Nephron (organoid): ENCODE results near the gene SLIT1.
A peak's percentile ranks its signal among the peaks of the same experiment; 100 is the strongest.

Experiments used
- H3K27ac Mint-ChIP-seq, 3 experiments: 2 replicates each; pipeline ENCODE4 v1.8.0; 2020; ENCODE audit warnings: mixed read lengths in 3 of 3, mild to moderate bottlenecking in 2 of 3, moderate library complexity in 1 of 3
- H3K27me3 Mint-ChIP-seq: 2 replicates; pipeline ENCODE4 v1.8.0; 2021; ENCODE audit warnings: low read depth, mild to moderate bottlenecking, moderate library complexity, mixed read lengths
- H3K36me3 Mint-ChIP-seq: 2 replicates; pipeline ENCODE4 v1.8.0; 2020; ENCODE audit warnings: low read depth, mixed read lengths
- H3K4me1 Mint-ChIP-seq: 2 replicates; pipeline ENCODE4 v1.8.0; 2020; ENCODE audit warnings: mixed read lengths
- H3K4me3 Mint-ChIP-seq, 3 experiments: 2 replicates each; pipeline ENCODE4 v1.8.0; 2020; ENCODE audit warnings: mild to moderate bottlenecking in 3 of 3, mixed read lengths in 3 of 3, moderate library complexity in 2 of 3
- H3K9me3 Mint-ChIP-seq: 2 replicates; pipeline ENCODE4 v1.8.0; 2020; ENCODE audit warnings: mixed read lengths
- CTCF ChIP-seq, 3 experiments: fragments of 200-600 bp; sonication (generic); IDR thresholded peaks; one replicate each; pipeline ENCODE4 v1.5.0; 2021; ENCODE audit warnings: antibody characterized with exemption in 3 of 3; ENCODE audit not compliant: unreplicated experiment in 3 of 3

SLIT1 gene

DNA sequence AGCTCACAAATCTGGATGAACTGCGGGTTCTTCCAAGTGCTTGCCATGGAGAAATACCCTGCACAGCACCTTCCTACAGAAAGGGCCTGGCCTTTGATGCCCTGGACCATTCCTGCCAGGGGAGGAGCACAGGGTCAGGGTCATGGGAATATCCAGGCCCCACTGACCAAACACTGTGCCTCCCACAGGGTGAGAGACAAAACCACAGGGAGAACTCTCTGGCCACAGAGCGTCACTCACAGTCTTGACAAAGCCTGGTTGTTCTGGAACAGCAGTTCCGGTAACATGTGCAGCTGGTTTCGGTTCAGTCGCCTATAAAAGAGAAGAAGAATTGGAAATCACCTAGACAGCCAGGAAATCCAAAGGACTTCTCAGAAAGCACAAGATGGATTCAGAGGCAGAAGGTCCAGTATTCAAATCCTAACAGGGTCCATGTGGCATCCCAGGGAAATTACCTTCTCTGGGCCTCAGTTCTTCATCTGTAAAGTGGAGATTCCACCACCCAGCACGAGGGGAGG lies 28.1 kb downstream of the SLIT1 start:
- H3K4me3 Mint-ChIP-seq: no peak overlapping the region
- peaks cover 15% of the 10 kb centered on the region for H3K4me1 Mint-ChIP-seq
- peaks cover 9% of the 10 kb centered on the region for H3K27me3 Mint-ChIP-seq
- H3K36me3 Mint-ChIP-seq: no peaks in the 10 kb centered on the region
- TF ChIP-seq CTCF (IDR thresholded peaks at IDR 0.05; ENCODE audit: unreplicated experiment in 3 of 3): no peak
- H3K9me3 Mint-ChIP-seq: no peaks in the 10 kb centered on the region
- no peak overlapping the region for H3K27ac Mint-ChIP-seq

DNA sequence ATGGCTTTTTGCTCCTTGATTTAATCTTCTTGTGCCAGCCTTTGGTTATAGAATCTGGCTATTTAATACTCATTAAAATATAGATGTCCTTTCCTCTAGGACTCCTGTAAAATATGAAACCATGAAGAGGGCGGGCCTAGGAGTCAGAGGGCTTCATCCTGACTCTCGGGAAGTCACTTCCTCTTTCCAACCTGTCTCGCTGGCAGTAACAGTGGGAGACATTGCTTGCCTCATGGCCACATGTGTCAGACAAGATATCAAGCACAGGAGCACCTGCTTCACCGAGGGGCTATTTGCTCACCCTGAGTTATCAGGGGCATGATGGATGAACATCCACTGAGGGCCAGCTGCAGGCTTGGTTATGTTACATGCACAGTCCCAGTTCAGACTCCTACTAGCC lies 31.0 kb downstream of the SLIT1 start:
- no peak for TF ChIP-seq CTCF (IDR thresholded peaks at IDR 0.05; ENCODE audit: unreplicated experiment in 3 of 3)
- peaks cover 10% of the 10 kb centered on the region for H3K27me3 Mint-ChIP-seq
- peaks cover 22% of the 10 kb centered on the region for H3K4me1 Mint-ChIP-seq
- H3K9me3 Mint-ChIP-seq: no peaks in the 10 kb centered on the region
- no peak overlapping the region for H3K4me3 Mint-ChIP-seq
- no peaks in the 10 kb centered on the region for H3K36me3 Mint-ChIP-seq
- H3K27ac Mint-ChIP-seq: no peak overlapping the region

- Mint-ChIP-seq H3K4me3 (no peak overlapping the region), H3K4me1 (peaks cover 25% of the 10 kb centered on the region), H3K9me3 (no peaks in the 10 kb centered on the region), H3K27me3 (peaks cover 9% of the 10 kb centered on the region), H3K27ac (no peak overlapping the region), H3K36me3 (no peaks in the 10 kb centered on the region)
- TF ChIP-seq CTCF (IDR thresholded peaks at IDR 0.05; ENCODE audit: unreplicated experiment in 3 of 3): no peak
Observed at GRCh38 chr10:97154162-97154561, 31.6 kb downstream of the SLIT1 start.

DNA sequence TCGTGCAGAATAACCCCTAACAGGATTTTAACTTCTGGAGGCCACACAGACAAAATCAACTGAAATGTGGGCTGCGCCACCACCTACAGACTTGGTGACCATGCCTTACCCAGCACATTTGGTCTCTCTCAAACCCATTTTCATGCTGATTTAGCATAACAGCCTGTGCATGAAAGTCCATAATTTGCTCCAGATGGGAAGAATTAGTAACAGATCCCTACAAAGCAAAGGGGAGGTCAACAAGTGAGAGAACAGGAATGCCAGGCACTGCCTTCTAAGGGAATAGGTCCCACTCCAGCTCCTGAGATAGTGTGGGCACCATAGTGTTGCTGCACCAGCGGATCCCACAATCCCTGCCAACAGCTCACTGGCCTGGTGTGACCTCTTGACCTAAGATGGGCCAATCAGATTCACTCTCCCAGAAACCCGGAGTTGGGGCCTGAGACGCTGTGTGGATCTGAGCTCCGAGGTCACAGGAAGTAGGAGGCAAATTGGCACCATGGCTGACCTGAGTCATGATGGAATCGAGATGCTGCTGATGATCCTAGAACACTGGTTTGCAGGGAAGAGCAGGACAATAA lies 32.4 kb downstream of the SLIT1 start:
- H3K9me3 Mint-ChIP-seq: no peaks in the 10 kb centered on the region
- peaks cover 25% of the 10 kb centered on the region for H3K4me1 Mint-ChIP-seq
- no peak overlapping the region for H3K27ac Mint-ChIP-seq
- no peak for TF ChIP-seq CTCF (IDR thresholded peaks at IDR 0.05; ENCODE audit: unreplicated experiment in 3 of 3)
- H3K27me3 Mint-ChIP-seq: peaks cover 13% of the 10 kb centered on the region
- H3K4me3 Mint-ChIP-seq: no peak overlapping the region
- no peaks in the 10 kb centered on the region for H3K36me3 Mint-ChIP-seq

DNA sequence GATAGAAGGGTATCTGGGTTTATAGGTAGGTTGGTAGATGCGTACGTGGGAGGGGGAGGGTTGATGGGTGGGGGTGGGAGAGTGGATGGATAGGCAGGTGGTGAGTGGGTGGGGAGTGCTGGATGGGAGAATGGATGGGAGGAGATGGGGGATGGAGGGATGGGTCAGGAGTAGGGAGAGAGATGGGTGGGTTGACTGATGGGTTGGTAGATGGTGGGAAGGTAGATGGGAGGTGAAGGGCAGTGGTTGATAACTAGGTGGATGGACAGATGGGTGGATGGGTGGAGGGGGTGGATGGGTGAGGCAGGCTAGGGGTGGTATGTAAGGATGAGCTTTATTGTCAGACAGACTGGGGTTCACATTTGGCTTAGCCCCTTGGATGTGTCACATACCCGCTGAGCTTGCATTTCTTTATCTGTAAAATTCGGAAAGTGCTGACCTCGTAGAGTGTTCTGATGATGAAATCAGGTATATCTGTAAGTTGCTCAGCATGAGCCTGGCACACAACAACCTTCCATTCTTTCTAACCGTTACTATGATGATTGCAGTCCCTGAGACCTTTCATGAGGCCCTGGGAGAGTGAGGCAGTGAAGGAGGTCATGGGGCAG lies 34.3 kb downstream of the SLIT1 start:
- H3K4me3 Mint-ChIP-seq: no peak overlapping the region
- H3K27ac Mint-ChIP-seq: no peak overlapping the region
- peaks cover 2% of the 10 kb centered on the region for H3K9me3 Mint-ChIP-seq
- H3K27me3 Mint-ChIP-seq: peaks cover 20% of the 10 kb centered on the region
- H3K4me1 Mint-ChIP-seq: peaks cover 25% of the 10 kb centered on the region
- no peaks in the 10 kb centered on the region for H3K36me3 Mint-ChIP-seq
- TF ChIP-seq CTCF (IDR thresholded peaks at IDR 0.05; ENCODE audit: unreplicated experiment in 3 of 3): no peak

DNA sequence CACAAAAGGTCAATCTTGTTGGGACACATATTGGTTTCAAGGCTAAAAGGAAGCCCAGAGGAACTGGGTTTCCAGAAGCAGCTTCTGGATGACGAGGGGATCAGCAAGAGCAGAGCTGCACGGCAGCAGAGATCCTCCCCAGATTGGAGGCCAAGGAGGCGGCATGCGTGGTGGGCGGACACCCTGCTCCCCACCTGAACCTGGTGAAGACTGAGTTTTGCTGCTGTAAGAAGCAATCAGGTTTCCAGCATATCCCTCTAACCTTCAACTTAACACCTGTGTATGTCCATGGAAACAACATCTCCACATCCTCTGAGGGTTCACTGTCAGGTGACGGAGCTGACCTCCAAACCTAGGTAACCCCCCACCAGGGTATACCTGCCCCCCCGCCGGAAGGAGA lies 35.1 kb downstream of the SLIT1 start:
- TF ChIP-seq CTCF (IDR thresholded peaks at IDR 0.05; ENCODE audit: unreplicated experiment in 3 of 3): no peak
- H3K4me1 Mint-ChIP-seq: peaks cover 25% of the 10 kb centered on the region
- no peak overlapping the region for H3K4me3 Mint-ChIP-seq
- peaks cover 22% of the 10 kb centered on the region for H3K27me3 Mint-ChIP-seq
- no peaks in the 10 kb centered on the region for H3K36me3 Mint-ChIP-seq
- peaks cover 2% of the 10 kb centered on the region for H3K9me3 Mint-ChIP-seq
- H3K27ac Mint-ChIP-seq: peak overlapping the region in 1 of 3 experiments; percentile 41
